Left ventricle myocardium superior (tissue), 1 donor: ENCODE data around the gene COL18A1. TPM values are rescaled to one million over a fixed set of nuclear protein-coding genes. Genes with fewer than 3 reads are reported as not detected.
"Not testable (repeated sequence)": the region's sequence is repeated elsewhere in the genome, so short reads cannot be mapped to it uniquely, and the experiment has no call there.

Source experiments
- ATAC-seq: fragments of 200-7000 bp; cut with Tn5 transposase; one replicate; pipeline ENCODE4 v1.9.1; 2020; ENCODE audit warnings: mild to moderate bottlenecking, moderate library complexity
- DNase-seq: peaks from one replicate; pipeline ENCODE4 v3.0.0-alpha.2; 2020
- intact Hi-C: fragments of 100-400 bp; cut with micrococcal nuclease; formaldehyde crosslinking; loops from one replicate; pipeline ENCODE4 v1.11.0; 2022
- total RNA-seq: library from RNA; stranded (reverse); fragmentation: NEBNext Ultra II Directional; extraction: Animal tissue kit (Norgen Biotek cat#: 25700); gene quantifications from one replicate; pipeline ENCODE4 v1.2.1, GENCODE V29; 2021
- donor health status: DM: no; HTN: yes; CAD: no; lungs with severe emphysema.

Gene COL18A1
- total RNA-seq, 1 donor from 2014 or later, result 52.4 TPM

DNA sequence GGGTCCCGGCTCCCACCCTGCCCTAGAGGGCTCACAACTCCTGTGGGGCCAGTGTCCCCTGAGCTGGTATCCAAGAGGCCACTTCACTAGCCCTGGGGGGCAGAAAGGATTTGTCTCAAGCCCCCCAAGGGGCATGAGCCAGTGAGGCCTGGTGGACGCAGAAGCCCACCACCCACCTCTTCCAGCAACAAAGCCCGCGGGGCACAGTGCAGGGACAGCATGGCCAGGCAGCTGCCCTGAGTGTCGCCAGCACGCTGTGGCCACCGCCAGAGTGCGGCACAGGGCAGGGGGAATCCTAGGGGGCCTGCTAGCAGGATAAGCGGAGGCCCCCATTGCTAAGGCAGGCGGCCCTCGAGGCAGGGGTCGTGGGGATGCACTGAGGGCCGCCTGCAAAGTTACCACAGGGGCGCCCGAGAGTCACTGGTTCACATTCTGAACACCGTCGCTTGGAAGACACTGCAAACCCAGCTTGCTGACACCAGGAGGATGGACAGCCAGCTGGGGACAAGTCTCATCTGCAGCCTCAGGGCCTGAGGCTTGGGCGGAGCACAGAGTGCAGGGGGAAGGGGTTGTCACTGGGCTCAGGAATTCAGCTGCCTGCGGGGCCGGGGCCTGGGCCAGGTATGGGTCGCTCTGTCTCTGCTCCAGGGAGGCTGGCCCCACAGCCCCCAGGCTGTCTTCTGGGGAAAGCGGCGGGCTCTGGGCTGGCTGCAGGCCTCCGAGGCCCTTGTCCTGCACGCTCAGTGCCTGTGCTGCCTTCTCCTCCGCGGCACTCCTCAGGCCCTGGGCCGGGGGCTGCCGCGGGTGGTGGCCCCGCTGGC, 110.5 kb downstream of the COL18A1 start:
- DNase-seq, result peak; percentile 26
- ATAC-seq, result no peak
- intact Hi-C loops, result no loop called here

DNA sequence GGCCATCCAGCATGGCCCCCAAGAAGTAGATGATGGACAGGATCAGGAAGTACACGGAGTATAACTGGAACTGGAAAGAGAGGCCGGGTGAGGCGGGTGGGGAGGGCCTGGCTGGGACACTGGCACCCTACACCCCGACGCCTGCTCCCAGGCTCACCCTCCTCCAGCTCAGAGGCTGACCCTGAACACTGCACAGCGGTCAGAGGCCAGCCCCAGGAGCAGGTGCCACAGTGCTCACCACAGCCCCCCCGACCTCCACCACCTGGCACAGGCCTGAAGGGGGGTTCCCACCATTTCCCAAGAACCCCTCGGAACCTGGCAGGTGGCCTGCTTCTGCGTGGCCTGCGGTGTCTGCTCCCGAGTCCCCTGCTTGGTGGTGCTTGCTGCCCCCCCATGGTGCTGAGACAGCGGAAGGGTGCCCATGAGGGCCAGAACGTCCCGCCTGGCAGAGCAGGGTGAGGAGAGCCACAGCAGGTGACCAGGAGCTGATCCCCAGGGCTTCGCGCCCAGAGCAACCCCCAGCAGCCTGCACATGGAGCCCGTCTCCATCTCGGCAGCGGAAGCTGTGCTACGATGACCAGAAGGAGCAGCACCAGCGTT, 111.2 kb downstream of the COL18A1 start:
- no peak for ATAC-seq
- intact Hi-C loops, result no loop called here
- peak; percentile 24 for DNase-seq

DNA sequence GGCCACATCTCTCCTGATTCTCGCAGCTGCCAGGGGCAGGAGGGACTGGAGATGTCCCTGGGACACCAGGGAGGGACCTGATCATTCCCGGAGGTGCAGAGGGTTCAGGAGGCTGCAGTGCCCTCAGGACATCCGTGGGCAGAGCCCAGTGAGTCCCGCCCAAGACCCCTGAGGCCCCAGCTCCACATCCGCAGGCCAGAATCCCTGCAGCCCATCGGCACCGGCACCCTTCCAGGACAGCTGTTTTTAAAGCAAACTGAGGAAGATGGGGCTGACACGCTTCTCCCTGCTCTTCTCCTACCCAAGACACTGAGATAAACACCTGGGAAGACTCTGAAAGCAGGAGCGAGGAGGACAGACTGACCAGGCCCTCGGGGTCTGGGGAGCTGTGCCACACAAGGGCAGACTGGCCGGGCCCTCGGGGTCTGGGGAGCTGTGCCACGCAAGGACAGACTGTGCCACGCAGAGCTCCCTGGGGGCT, 111.7 kb downstream of the COL18A1 start:
- intact Hi-C loops, result no loop called here
- ATAC-seq, result no peak
- DNase-seq, result peak; percentile 18

DNA sequence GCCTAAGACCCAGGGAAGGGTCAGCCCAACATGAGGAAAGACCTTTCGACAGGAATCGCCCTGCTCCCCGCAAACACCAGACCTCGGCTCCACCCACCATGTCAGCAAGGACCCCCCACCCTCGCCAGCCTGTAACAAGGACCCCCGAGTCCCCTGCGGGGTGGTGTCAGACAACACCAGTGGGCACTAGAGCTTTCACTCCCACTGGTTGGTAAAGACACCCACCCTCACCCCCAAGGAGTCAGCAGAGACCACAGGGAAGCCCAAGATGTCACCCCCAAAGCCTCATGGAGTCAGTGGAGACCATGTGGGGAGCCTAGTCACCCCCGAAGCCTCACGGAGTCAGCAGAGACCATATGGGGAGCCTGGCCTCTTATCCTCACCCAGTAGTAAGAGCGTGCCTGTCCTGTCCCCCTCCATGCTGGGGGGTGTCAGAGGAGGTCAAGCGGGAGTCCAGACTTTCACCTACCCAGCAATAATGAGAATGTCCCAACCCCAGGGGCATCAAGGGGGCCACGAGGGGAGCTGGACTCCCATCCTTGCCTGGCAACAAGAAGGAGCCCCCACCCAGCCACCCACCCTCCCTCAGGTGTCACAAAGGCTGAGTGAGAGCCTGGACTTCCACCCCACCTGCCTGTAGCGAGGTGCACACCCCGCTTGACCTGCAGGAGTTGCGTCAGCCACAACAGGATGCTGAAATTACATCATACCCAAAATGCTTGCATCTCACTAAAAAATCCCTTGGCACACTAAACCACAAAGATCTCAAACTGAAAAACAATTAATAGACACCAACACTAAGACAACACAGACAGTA, 112.5 kb downstream of the COL18A1 start:
- intact Hi-C loops, result no loop called here
- ATAC-seq (no peak), DNase-seq (peak; percentile 26)

DNA sequence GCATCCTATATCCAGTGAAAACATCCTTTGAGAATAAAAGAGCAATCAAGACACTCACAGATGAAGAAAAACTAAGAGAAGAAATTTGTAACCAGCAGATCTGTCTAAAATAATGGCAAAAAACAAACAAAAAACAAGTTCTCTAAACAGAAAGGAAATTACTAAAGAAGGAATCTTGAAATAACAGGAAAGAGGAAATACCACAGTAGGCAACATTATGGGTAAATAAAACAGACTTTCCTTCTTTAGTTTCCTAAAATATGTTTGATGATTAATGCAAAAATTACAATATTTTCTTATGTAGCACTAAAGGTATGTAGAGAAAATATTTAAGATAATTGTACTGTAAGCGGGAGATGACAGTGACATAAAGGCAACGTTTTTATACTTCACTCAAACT, 113.8 kb downstream of the COL18A1 start:
- ATAC-seq (no peak), DNase-seq (no peak)
- intact Hi-C loops, result no loop called here

DNA sequence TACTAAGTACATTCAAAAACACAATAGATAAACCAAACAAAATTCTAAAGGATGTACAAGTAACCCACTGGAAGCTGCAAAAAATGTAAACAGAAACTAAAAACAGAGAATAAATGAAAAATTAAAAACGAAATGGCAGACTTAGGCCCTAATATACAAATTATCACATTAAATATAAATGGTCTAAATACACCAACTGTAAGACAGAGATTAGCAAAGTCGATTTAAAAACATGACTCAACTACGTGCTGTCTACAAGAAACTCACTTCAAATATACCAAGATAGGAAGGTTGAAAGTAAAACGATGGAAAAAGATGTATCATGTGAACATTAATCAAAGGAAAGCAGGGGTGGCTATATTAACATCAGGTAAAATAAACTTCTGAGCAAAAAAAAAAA, 114.2 kb downstream of the COL18A1 start:
- DNase-seq, result no peak
- ATAC-seq, result no peak

DNA sequence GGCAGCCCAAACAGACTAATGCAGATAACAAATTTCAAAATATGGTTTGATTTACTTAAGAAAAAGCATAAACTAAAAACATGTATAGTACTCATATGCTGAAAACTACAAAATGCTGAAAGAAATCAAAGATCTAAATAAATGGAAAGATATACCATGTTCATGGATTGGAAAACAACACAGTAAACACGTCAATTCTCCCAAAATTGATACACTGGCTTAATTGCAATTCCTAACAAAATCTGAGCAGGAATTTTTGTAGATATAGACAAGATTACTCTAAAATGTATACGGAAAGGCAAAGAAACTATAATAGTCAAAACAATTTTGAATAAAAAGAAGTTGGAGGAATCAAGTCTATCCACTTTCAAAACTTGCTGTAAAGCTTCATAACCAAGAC, 116.3 kb downstream of the COL18A1 start:
- DNase-seq (no peak), ATAC-seq (no peak)
- intact Hi-C loops, result no loop called here

More for the DNA sequence above, 114.2 kb downstream of the COL18A1 start:
- intact Hi-C loops, result no loop called here

DNA sequence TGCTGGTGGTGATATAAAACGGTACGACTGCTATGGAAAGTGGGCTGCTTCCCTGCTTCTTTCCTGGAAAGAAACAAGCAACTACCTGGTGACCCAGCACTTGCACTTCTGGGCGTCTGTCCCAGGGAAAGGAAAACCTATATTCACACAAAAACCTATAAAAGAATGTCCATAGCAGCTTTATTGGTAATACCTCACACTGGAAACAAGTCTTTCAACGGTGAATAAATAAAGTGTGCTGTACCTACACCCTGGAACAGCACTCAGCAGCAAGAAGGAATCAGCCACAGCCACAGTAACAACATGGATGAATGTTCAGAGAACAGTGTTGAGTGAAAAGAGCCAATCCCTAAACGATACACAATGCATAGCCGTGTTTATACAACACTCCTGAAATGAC, 117.4 kb downstream of the COL18A1 start:
- no peak for ATAC-seq
- DNase-seq, result no peak
- intact Hi-C loops, result no loop called here

DNA sequence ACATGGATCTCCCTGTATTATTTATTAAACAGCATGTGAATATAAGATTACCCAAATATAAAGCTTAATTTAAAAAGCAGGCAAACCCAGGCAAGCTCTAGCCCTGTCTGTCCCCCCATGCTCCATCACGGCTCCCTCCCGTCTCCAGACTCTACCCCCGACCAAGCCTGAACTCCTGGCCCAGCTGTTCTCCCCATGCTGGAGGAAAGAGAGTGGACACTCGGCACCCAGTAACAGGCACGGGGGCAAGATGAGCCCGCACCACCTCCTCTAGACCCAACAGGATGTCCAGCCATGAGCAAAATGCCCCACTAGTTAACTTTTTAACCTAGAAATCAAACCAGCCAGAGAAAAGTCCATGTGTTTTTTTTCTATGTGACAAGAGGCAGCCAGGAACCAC, 118.0 kb downstream of the COL18A1 start:
- ATAC-seq (no peak), DNase-seq (peak; percentile 5)
- intact Hi-C loops, result no loop called here

DNA sequence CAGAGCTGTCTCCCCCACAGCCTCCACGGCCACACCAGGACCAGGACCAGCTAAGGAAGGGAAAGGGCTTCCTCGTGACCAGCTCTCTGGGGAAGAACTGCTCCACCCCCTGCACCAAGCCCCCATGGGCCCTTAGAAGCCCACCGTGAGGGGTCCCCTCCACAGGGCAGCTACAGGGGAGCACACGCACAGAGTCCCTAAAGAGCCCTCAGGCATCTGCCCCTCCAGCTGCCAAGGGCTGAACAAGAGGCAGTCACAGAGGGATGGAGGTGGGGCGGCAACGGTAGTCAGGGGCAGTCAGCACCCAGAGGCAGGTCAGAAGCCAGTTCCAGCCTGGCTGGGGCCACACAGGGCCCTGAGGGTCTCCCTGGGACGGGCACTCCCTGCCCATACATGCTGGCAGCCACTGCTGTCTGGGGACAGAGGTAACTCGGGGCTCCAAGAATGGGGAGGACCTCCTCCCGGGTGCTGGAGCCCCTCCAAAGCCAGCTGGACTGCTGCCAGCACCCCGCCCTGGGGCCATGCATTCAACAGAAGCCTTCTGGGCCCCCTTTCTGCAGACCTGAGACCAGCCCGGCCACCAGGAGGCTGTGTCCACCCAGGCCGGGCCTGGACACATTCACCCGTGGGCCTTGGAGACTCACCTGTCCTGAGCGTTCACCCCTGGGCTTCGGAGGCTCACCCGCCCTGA, 118.6 kb downstream of the COL18A1 start:
- ATAC-seq (no peak), DNase-seq (peak; percentile 27)
- intact Hi-C loops, result no loop called here

DNA sequence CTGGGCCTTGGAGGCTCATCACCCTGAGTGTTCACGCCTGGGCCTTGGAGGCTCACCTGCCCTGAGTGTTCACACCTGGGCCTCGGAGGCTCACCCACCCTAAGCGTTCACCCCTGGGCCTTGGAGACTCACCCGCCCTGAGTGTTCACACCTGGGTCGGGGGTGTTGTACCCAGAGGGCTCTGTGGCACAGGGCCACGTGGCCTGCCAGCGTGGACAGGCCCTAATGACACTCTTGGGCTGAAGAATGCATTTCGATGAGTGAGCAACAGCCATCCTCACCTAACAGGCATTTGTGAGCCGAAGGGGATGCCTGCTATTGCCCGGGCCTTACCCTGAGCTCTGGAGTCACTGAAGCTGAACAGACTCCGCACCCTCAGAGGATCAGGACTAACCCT, 119.8 kb downstream of the COL18A1 start:
- intact Hi-C loops, result no loop called here
- ATAC-seq, result no peak
- DNase-seq, result peak; percentile 16

DNA sequence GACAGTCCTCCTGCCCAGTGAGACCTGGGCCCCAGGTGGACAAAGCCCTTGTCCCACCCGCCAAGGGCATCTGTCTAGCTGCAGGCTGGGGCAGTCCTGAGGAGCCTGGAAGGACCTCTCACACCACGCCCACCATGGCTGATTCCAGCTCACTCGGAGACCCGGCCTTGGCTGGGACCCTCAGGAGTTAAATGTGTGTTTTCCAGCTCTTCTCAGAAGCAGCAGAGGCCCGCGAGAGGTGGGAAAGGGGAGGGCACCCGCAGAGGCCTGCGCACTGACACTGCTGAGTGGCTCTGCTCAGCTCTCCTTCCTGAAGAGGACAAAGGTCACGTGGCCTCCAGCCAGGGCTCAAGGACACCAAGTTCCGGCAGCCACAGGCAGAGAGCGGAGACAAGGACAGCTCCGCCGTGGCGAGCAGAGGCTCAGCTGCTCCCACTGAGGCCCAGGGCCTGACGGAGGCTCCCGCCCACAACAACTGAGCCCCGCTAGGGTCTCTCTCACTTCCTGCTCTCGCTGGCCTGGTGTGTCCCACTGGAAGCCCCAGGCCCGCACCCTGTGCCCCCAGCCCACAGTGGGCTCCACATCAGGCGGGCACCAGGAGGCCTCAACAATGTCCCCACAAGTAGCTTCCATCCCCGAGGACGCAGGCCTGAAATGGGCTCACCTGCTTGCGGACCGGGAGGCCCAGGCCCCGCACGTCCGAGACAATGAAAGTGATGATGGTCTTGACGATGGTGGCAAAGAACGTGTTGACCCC, 120.4 kb downstream of the COL18A1 start:
- DNase-seq, result peak; percentile 83
- peak; percentile 90 for ATAC-seq
- intact Hi-C loops, result no loop called here

DNA sequence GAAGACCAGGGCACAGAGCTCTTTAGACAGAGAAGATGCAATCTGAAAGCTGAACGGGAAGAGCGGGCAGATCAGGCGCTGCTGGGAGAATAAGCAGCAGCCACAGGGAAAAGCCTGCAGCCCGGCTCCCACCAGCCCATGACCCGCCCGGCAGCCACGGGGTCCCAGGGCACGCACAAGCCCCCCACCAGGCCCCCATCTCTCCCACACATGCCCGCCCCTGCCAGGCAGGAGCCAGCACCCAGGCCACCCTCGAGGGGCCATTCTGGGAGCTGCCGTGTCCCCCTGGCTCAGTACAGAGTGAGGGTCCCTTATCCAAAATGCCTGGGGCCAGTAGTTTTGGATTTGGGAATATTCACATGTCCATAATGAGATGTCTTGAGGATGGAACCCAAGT, 120.9 kb downstream of the COL18A1 start:
- DNase-seq (peak; percentile 22), ATAC-seq (no peak)
- intact Hi-C loops, result no loop called here

DNA sequence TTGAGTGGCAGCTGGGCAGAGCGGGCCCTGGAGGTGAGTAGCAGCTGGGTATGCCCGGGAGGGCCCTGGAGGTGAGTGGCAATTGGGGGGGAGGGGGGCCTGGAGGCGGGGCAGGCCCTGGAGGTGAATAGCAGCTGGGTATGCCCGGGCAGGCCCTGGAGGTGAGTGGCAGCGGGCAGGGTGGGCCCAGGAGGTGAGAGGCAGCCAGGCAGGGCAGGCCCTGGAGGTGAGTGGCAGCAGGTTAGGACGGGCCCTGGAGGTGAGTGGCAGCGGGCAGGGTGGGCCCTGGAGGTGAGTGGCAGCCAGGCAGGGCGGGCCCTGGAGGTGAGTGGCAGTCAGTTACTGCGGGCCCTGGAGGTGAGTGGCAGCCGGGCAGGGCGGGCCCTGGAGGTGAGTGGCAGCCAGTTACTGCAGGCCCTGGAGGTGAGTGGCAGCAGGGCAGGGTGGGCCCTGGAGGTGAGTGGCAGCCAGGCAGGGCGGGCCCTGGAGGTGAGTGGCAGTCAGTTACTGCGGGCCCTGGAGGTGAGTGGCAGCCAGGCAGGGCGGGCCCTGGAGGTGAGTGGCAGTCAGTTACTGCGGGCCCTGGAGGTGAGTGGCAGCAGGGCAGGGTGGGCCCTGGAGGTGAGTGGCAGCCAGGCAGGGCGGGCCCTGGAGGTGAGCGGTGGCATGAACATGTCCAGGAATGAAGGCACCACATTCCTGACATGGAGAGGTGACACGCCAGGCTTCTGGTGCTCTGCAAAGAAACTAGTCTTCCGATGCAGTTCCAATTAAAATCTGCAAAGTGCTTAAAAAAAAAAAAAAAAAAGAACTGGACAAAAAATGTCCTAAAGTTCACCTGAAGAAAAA, 122.4 kb downstream of the COL18A1 start:
- ATAC-seq, intact Hi-C loops: not testable (repeated sequence)
- peak; percentile 9 for DNase-seq

DNA sequence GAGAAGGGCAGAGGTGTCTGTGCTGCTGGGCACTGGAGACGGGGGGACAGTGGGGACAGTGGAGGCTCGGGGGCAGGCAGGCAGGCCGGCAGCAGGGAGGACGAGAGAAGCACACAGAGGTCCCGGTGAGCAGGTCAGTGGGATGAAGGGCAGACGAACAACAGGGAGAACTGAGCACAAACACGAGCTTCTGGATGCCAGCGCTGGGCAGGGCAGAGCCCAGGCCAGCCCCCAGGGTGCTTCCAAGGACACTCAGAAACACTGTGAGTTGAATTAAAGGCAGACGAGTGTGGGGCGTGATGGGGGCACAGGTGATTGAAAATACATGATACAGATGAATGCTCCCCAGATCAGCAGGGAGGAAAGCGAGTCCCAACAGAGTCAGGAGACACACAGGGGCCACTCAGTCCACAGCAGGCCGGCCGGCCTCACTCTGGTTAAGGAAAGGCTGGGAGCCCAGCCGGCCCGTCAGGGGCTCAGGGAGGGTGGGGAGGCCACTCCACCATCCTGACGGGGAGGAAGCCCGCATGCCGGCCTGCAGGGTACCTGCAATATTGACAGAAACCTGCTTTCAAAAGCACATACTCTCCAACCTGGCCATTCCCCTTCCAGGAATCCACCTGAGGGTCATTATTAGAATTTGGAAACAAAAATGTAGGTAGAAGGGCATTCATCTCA, 123.2 kb downstream of the COL18A1 start:
- DNase-seq, result peak; percentile 20
- intact Hi-C loops, result no loop called here
- ATAC-seq, result no peak

DNA sequence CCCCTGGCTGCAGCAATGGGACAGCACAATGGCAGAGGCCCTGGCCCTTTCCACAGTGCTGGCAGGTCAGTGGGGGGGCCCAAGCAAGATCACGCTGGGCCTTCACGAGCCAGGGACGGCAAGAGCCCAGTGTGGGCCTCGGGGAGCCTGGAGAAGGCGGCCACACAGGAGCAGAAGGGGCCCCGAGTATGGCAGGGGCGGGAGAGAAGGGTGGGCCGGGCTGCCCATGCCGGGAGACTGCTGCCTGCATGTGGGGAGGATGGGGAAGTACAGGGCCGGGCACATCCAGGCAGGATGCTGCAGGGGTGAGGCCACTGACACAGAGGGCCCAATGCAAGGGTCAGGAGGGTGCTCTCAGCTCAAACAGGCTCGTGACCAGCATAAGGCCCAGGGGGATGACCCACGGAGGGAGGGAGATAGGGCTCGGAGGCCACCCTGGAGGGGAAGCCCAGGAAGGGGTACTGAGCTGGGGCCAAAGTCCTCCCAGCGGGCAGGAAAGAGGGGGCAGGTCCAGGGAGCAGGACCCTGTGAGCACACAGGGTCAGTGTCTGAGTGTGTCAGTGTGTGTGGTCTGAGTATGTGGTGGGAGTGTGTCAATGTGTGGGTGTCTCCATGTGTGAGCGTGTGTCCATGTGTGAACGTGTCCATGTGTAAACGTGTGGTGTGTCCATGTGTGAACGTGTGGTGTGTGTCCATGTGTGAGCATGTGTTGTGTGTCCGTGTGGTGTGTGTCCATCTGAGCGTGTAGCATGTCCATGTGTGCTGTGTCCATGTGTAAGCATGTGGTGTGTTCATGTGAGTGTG, 124.2 kb downstream of the COL18A1 start:
- peak; percentile 22 for DNase-seq
- no peak for ATAC-seq
- intact Hi-C loops, result no loop called here
